SK-MEL-5 (cell line): ENCODE results near the gene PRDX3. TPM values are rescaled to one million over a fixed set of nuclear protein-coding genes. Genes with fewer than 3 reads are reported as not detected.
"Not testable (repeated sequence)": the region's sequence is repeated elsewhere in the genome, so short reads cannot be mapped to it uniquely, and the experiment has no call there.

Experiments
- DNase-seq: peaks from one replicate; pipeline ENCODE4 v3.0.0-alpha.2; 2016; ENCODE audit warnings: low read depth, low spot score
- in situ Hi-C: cut with HindIII; loops from 2 replicates; pipeline ENCODE4 v1.10.0; 2016; ENCODE audit warnings: low sequenced_read_pairs, high pct_unique_total_duplicates, low pct_unique_long_range_greater_than_20kb
- total RNA-seq: library from RNA; depleted of rRNA; stranded (reverse); fragments of >200 nt; shearing (Covaris generic); gene quantifications from 2 replicates; pipeline ENCODE4 v1.2.3, GENCODE V29; 2014

Gene PRDX3
- total RNA-seq, 1 experiment from 2014 or later = 273 TPM

GRCh38 chr10:119208553-119208940 is 29.9 kb upstream of the PRDX3 start:
- in situ Hi-C loops = no loop called here

GRCh38 chr10:119207713-119208552 is 29.3 kb upstream of the PRDX3 start:
- in situ Hi-C loops = no loop called here
- peak; percentile 30 for DNase-seq

More at GRCh38 chr10:119208553-119208940, 29.9 kb upstream of the PRDX3 start:
- DNase-seq = no peak

- DNase-seq = peak; percentile 92
- in situ Hi-C loops = no loop called here
Measured at GRCh38 chr10:119207366-119207666, 28.7 kb upstream of the PRDX3 start, which contains the start of gene GRK5. GRK5 (plus strand) TSS chr10:119207571; CDS start chr10:119207918, 347 bp downstream.

GRCh38 chr10:119206603-119207365 is 28.2 kb upstream of the PRDX3 start:
- in situ Hi-C loops = no loop called here
- peak; percentile 62 for DNase-seq

- peak; percentile 89 for DNase-seq
- in situ Hi-C loops = no loop called here
Measured at GRCh38 chr10:119205894-119206602, 27.4 kb upstream of the PRDX3 start.

GRCh38 chr10:119203006-119203405 is 24.4 kb upstream of the PRDX3 start:
- in situ Hi-C loops = no loop called here
- DNase-seq = no peak

- in situ Hi-C loops = no loop called here
- DNase-seq = no peak
Measured at GRCh38 chr10:119201233-119201632, 22.6 kb upstream of the PRDX3 start.

- DNase-seq = peak; percentile 89
- in situ Hi-C loops = no loop called here
Measured at GRCh38 chr10:119199231-119199992, 20.8 kb upstream of the PRDX3 start.

- peak; percentile 33 for DNase-seq
- in situ Hi-C loops = no loop called here
Measured at GRCh38 chr10:119198438-119198837, 19.8 kb upstream of the PRDX3 start.

- in situ Hi-C loops = no loop called here
- DNase-seq = peak; percentile 60
Measured at GRCh38 chr10:119197921-119198320, 19.3 kb upstream of the PRDX3 start.

GRCh38 chr10:119191881-119192280 is 13.3 kb upstream of the PRDX3 start:
- DNase-seq = no peak
- in situ Hi-C loops = no loop called here

- no peak for DNase-seq
- in situ Hi-C loops = no loop called here
Measured at GRCh38 chr10:119190954-119191785, 12.6 kb upstream of the PRDX3 start.

- no peak for DNase-seq
- in situ Hi-C loops = no loop called here
Measured at GRCh38 chr10:119190353-119190752, 11.7 kb upstream of the PRDX3 start.

- DNase-seq = peak; percentile 88
- in situ Hi-C loops = no loop called here
Measured at GRCh38 chr10:119189811-119190282, 11.2 kb upstream of the PRDX3 start.

- DNase-seq = no peak
- in situ Hi-C loops = no loop called here
Measured at GRCh38 chr10:119183664-119184412, 5.2 kb upstream of the PRDX3 start.

GRCh38 chr10:119180850-119181400 is 2.3 kb upstream of the PRDX3 start:
- in situ Hi-C loops, DNase-seq: not testable (repeated sequence)
